ENCODE data around the gene RBM20. TPM values are rescaled to one million over a fixed set of nuclear protein-coding genes. Genes with fewer than 3 reads are reported as not detected.

Gene RBM20
- total RNA-seq, 1 experiment from 2014 or later, result 0.17 TPM

- H3T11ph ChIP-seq (ENCODE audit: low read length), result no peak overlapping the region
- no peaks in the 10 kb centered on the region; the same call in 1 of the 2 replicates for H3K4me1 ChIP-seq (ENCODE audit: insufficient read depth, low read length)
- H3K18ac ChIP-seq (ENCODE audit: insufficient read length, low read depth, low read length), result no peak overlapping the region
- no peak overlapping the region for H3K9ac ChIP-seq (ENCODE audit: extremely low read depth, insufficient read length, low read length)
- Mint-ChIP-seq H3K27me3 (ENCODE audit: low read depth) (no peaks in the 10 kb centered on the region), H3K4me3 (no peak overlapping the region), H3K4me1 (peaks cover 15 to 27% of the 10 kb centered on the region in 2 experiments), H3K36me3 (ENCODE audit: insufficient read depth in 1 of 3, low read depth in 3 of 3) (no peaks in the 10 kb centered on the region), H3K27ac (no peak overlapping the region), H3K9me3 (no peaks in the 10 kb centered on the region)
- H3K9me3 ChIP-seq (ENCODE audit: control insufficient read depth, low read depth, low read length), result no peaks in the 10 kb centered on the region
- H3K23ac ChIP-seq (ENCODE audit: insufficient read length, low read depth, low read length), result no peak overlapping the region
- no CpG with 5 or more reads among the region's 1 CpG for WGBS (ENCODE audit: extremely low coverage, insufficient read length, low lambda C conversion rate)
- H4K20me1 ChIP-seq (ENCODE audit: control insufficient read depth, insufficient read depth, insufficient read length), result no peaks in the 10 kb centered on the region
- H3K56ac ChIP-seq (ENCODE audit: insufficient read length, low read depth, low read length), result no peak overlapping the region
- H4K91ac ChIP-seq (ENCODE audit: insufficient read length, low read depth, low read length), result no peak overlapping the region
- H3K27me3 ChIP-seq (ENCODE audit: insufficient read depth, low read length), result no peaks in the 10 kb centered on the region
- H4K8ac ChIP-seq (replicated peaks; ENCODE audit: insufficient read length, low read depth, low read length), result no peak overlapping the region
- no peak overlapping the region for H3K27ac ChIP-seq (ENCODE audit: insufficient read length, low read depth, low read length)
- no peak overlapping the region for H2AFZ ChIP-seq (ENCODE audit: low read length)
- H3K4me2 ChIP-seq (ENCODE audit: insufficient read depth, insufficient read length, low read length), result no peak overlapping the region
- no peak for TF ChIP-seq CTCF (conservative IDR thresholded peaks at IDR 0.05)
- H2BK15ac ChIP-seq (ENCODE audit: low read depth, low read length), result no peak overlapping the region
- H3K79me2 ChIP-seq (ENCODE audit: insufficient read depth, low read length), result no peaks in the 10 kb centered on the region
- no peak overlapping the region for H2BK5ac ChIP-seq (ENCODE audit: insufficient read length, low read length)
- no peak overlapping the region for H2BK20ac ChIP-seq (ENCODE audit: low read depth, low read length, poor library complexity, severe bottlenecking)
- H4K5ac ChIP-seq (ENCODE audit: insufficient read length, low read depth, low read length), result no peak overlapping the region
- no peak overlapping the region for H3K4ac ChIP-seq (ENCODE audit: low read depth, low read length)
- H3K79me1 ChIP-seq (ENCODE audit: insufficient read depth, low read depth, low read length, poor library complexity, severe bottlenecking), result no peaks in the 10 kb centered on the region
- no peak overlapping the region for H3K14ac ChIP-seq (ENCODE audit: insufficient read depth, low read length)
- no peak overlapping the region for H2AK5ac ChIP-seq (ENCODE audit: insufficient read length, low read length)
- no peak overlapping the region for H2BK12ac ChIP-seq (ENCODE audit: insufficient read length, low read depth, low read length)
- DNase-seq, result no peak
- no peaks in the 10 kb centered on the region for H3K23me2 ChIP-seq (ENCODE audit: insufficient read length, low read depth, low read length, poor library complexity, severe bottlenecking)
- no peak overlapping the region for H2BK120ac ChIP-seq (ENCODE audit: low read depth, low read length, poor library complexity, severe bottlenecking)
Measured at GRCh38 chr10:110825508-110825907, 181.4 kb downstream of the RBM20 start.
